Tibial nerve (tissue), 4 donors: ENCODE data around the gene TBC1D1.

ENCODE experiments used
- EP300 ChIP-seq, 2 donors: sonication (generic); formaldehyde crosslinking; IDR thresholded peaks; one replicate each; pipeline ENCODE4 v1.6.1; 2017; ENCODE audit warnings: antibody characterized with exemption in 2 of 2, mild to moderate bottlenecking in 1 of 2
- POLR2A ChIP-seq, 2 donors: fragments of 450-650 bp; IDR thresholded peaks; one replicate each; pipeline ENCODE4 v1.6.1; 2017; ENCODE audit warnings: antibody characterized with exemption in 2 of 2, mild to moderate bottlenecking in 2 of 2, moderate library complexity in 2 of 2
- TF ChIP-seq, protein P1 (sequence below), 5 experiments: fragments of 200-600 bp in 3 of 5; fragments of 450-650 bp in 2 of 5; sonication (generic) in 3 of 5; IDR thresholded peaks; one replicate each; pipeline ENCODE4 v1.5.1; 2016 to 2019; ENCODE audit warnings: antibody characterized with exemption in 5 of 5, mild to moderate bottlenecking in 3 of 5, moderate library complexity in 2 of 5

DNA sequence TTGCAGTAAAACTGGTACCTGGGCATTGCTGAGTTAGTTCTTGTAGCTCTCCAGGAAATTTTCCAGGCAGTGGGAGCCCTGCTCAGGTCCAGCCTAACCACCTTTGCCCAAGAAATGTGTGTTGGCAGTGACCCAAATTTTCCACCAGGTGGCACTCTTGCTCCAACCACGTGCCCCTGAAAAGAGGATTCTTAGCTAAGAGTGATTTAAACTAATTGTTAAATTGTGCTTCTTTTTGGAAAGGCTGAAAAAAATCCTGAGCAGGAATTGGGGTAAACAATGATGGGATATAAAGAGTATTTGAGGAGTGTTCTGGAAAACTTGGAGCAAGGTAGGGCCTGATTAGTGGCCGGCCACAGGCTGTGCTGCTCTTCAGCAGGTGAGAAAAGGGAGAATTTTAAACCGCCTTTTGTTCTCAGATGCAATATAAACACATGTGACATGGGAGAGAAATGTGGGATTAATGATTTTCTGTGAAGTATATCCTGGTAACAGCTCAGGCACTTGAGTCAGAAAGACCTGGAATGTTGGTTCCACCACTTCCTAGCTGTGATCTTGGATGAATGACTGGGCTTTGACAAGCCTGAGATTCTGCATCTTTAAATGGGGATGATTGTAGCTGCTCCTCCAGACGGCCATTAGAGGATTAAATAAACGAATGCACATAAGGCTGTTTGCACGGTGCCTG is 288.9 kb downstream of the TBC1D1 start:
- no peak for TF ChIP-seq POLR2A (IDR thresholded peaks at IDR 0.05)
- TF ChIP-seq, protein P1, sequence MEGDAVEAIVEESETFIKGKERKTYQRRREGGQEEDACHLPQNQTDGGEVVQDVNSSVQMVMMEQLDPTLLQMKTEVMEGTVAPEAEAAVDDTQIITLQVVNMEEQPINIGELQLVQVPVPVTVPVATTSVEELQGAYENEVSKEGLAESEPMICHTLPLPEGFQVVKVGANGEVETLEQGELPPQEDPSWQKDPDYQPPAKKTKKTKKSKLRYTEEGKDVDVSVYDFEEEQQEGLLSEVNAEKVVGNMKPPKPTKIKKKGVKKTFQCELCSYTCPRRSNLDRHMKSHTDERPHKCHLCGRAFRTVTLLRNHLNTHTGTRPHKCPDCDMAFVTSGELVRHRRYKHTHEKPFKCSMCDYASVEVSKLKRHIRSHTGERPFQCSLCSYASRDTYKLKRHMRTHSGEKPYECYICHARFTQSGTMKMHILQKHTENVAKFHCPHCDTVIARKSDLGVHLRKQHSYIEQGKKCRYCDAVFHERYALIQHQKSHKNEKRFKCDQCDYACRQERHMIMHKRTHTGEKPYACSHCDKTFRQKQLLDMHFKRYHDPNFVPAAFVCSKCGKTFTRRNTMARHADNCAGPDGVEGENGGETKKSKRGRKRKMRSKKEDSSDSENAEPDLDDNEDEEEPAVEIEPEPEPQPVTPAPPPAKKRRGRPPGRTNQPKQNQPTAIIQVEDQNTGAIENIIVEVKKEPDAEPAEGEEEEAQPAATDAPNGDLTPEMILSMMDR (IDR thresholded peaks at IDR 0.05), result peak; percentile 82 to 89 (median 87)
- peak in 1 of 2 donors; percentile 35 for TF ChIP-seq EP300 (IDR thresholded peaks at IDR 0.05)
